Panc1 (cell line): ENCODE results near the gene OR2J2. TPM values are rescaled to one million over a fixed set of nuclear protein-coding genes. Genes with fewer than 3 reads are reported as not detected.

Experiments used
- ATAC-seq: fragments of 200-7000 bp; cut with Tn5 transposase; 2 replicates; pipeline ENCODE4 v1.9.1; 2020; ENCODE audit warnings: mild to moderate bottlenecking, moderate library complexity
- BruUV-seq: library from RNA; stranded (reverse); fragments of 400-500 nt; replicated peaks from 2 replicates; lab custom pipeline; 2021; lab: Mats Ljungman, UMichigan
- CTCF ChIA-PET: fragments of 300-600 bp; sonication (Branson Sonifier 250); formaldehyde crosslinking; loops from one replicate; lab custom pipeline; 2022; ENCODE audit warnings: antibody characterized with exemption; lab: Charles Lee
- POLR2A ChIA-PET: fragments of 300-600 bp; sonication (Branson Sonifier 250); formaldehyde crosslinking; loops from one replicate; lab custom pipeline; 2022; ENCODE audit warnings: antibody characterized with exemption; lab: Charles Lee
- DNase-seq: peaks from one replicate; pipeline ENCODE4 v3.0.0-alpha.2; 2010; ENCODE audit warnings: low read depth, low spot score
- H3K27ac ChIP-seq: 2 replicates; pipeline ENCODE4 v1.5.1; 2011; ENCODE audit warnings: mild to moderate bottlenecking, low read length, inconsistent platforms
- H3K27me3 ChIP-seq: fragments of 200-500 bp; sonication (Bioruptor generic); 2 replicates; pipeline ENCODE4 v1.6.0; 2014; ENCODE audit warnings: low read length, inconsistent platforms; ENCODE audit not compliant: control insufficient read depth, insufficient read depth
- H3K36me3 ChIP-seq: fragments of 200-500 bp; sonication (Bioruptor generic); 2 replicates; pipeline ENCODE4 v1.5.1; 2014; ENCODE audit warnings: inconsistent platforms, mild to moderate bottlenecking, low read length, moderate library complexity; ENCODE audit not compliant: control insufficient read depth, insufficient read depth
- H3K4me1 ChIP-seq: 2 replicates; pipeline ENCODE4 v1.5.1; 2011; ENCODE audit warnings: inconsistent platforms, mild to moderate bottlenecking, low read length, moderate library complexity; ENCODE audit not compliant: control insufficient read depth, insufficient read depth
- H3K4me3 ChIP-seq, 2 experiments: 2 replicates each; pipeline ENCODE4 v1.5.1; 2011 to 2012; ENCODE audit warnings: low read depth in 2 of 2, low read length in 2 of 2, mild to moderate bottlenecking in 2 of 2, inconsistent platforms in 1 of 2, moderate library complexity in 1 of 2
- H3K9me3 ChIP-seq: fragments of 200-500 bp; sonication (Bioruptor generic); 2 replicates; pipeline ENCODE4 v1.5.1; 2014; ENCODE audit warnings: low read depth, mild to moderate bottlenecking, inconsistent platforms, low read length, moderate library complexity; ENCODE audit not compliant: control insufficient read depth, insufficient read depth
- CTCF ChIP-seq: fragments of 450-650 bp; IDR thresholded peaks from 2 replicates; pipeline ENCODE4 v1.5.1; 2017; ENCODE audit warnings: mild to moderate bottlenecking
- POLR2AphosphoS5 ChIP-seq: IDR thresholded peaks from 2 replicates; pipeline ENCODE4 v1.6.1; 2012; ENCODE audit warnings: mild to moderate bottlenecking, low read depth, low read length, moderate library complexity
- REST ChIP-seq, 2 experiments: IDR thresholded peaks; 2 replicates each; pipeline ENCODE4 v1.6.1; 2011 to 2012; ENCODE audit warnings: low read depth in 2 of 2, control low read depth in 1 of 2, low read length in 1 of 2, mild to moderate bottlenecking in 1 of 2, moderate library complexity in 1 of 2; ENCODE audit not compliant: insufficient read depth in 1 of 2
- SIN3A ChIP-seq: IDR thresholded peaks from 2 replicates; pipeline ENCODE4 v1.6.1; 2012; ENCODE audit warnings: low read depth, mild to moderate bottlenecking, low read length, moderate library complexity, borderline replicate concordance; ENCODE audit not compliant: insufficient read depth
- TCF7L2 ChIP-seq: IDR thresholded peaks from 2 replicates; pipeline ENCODE4 v1.6.1; 2011; ENCODE audit warnings: mild to moderate bottlenecking, low read depth, low read length, inconsistent platforms
- in situ Hi-C: cut with HindIII; loops from 2 replicates; pipeline ENCODE4 v1.10.0; 2016; ENCODE audit warnings: low sequenced_read_pairs, low pct_unique_long_range_greater_than_20kb
- intact Hi-C: fragments of 100-400 bp; cut with micrococcal nuclease; formaldehyde crosslinking; loops from one replicate; pipeline ENCODE4 v1.10.0; 2022; ENCODE audit not compliant: unreplicated experiment
- total RNA-seq: library from RNA; stranded (reverse); gene quantifications from one replicate; pipeline ENCODE4 v1.2.1, GENCODE V29; 2021; ENCODE audit not compliant: unreplicated experiment

OR2J2 gene
- total RNA-seq, 1 experiment from 2014 or later, result not detected

GRCh38 chr6:29200767-29201662, 30.3 kb downstream of the OR2J2 start:
- H3K36me3 ChIP-seq, result no peaks in the 10 kb centered on the region
- H3K4me3 ChIP-seq, result no peak overlapping the region
- ChIA-PET POLR2A (no interaction called here), CTCF (no interaction called here)
- ATAC-seq (no peak), DNase-seq (no peak)
- no peaks in the 10 kb centered on the region for H3K27me3 ChIP-seq
- no peaks in the 10 kb centered on the region for H3K9me3 ChIP-seq
- BruUV-seq, result no TSS peak
- H3K4me1 ChIP-seq, result no peaks in the 10 kb centered on the region
- in situ Hi-C loops, result no loop called here
- no peak for TF ChIP-seq CTCF
- TF ChIP-seq TCF7L2, result no peak
- TF ChIP-seq POLR2AphosphoS5, result no peak
- TF ChIP-seq SIN3A, result no peak
- no peak overlapping the region for H3K27ac ChIP-seq
- intact Hi-C loops, result no loop called here

- TF ChIP-seq POLR2AphosphoS5 (no peak), REST (IDR thresholded peaks at IDR 0.05; ENCODE audit: insufficient read depth in 1 of 2, low read depth in 2 of 2, low read length in 1 of 2) (no peak), CTCF (no peak), TCF7L2 (no peak), SIN3A (no peak)
- ATAC-seq, result no peak
- no peak for DNase-seq
Measured at GRCh38 chr6:29201966-29202365, 31.3 kb downstream of the OR2J2 start.

More at GRCh38 chr6:29201966-29202365, 31.3 kb downstream of the OR2J2 start:
- no peak overlapping the region for H3K4me3 ChIP-seq
- intact Hi-C loops, result no loop called here
- no TSS peak for BruUV-seq
- H3K36me3 ChIP-seq, result no peaks in the 10 kb centered on the region
- CTCF ChIA-PET, result no interaction called here
- H3K4me1 ChIP-seq, result no peaks in the 10 kb centered on the region
- POLR2A ChIA-PET, result no interaction called here
- no peaks in the 10 kb centered on the region for H3K27me3 ChIP-seq
- in situ Hi-C loops, result no loop called here
- H3K9me3 ChIP-seq, result no peaks in the 10 kb centered on the region
- H3K27ac ChIP-seq, result no peak overlapping the region
